ENCODE results near the gene DCUN1D1.
"Not testable (repeated sequence)": the region's sequence is repeated elsewhere in the genome, so short reads cannot be mapped to it uniquely, and the experiment has no call there.

Gene DCUN1D1

DNA sequence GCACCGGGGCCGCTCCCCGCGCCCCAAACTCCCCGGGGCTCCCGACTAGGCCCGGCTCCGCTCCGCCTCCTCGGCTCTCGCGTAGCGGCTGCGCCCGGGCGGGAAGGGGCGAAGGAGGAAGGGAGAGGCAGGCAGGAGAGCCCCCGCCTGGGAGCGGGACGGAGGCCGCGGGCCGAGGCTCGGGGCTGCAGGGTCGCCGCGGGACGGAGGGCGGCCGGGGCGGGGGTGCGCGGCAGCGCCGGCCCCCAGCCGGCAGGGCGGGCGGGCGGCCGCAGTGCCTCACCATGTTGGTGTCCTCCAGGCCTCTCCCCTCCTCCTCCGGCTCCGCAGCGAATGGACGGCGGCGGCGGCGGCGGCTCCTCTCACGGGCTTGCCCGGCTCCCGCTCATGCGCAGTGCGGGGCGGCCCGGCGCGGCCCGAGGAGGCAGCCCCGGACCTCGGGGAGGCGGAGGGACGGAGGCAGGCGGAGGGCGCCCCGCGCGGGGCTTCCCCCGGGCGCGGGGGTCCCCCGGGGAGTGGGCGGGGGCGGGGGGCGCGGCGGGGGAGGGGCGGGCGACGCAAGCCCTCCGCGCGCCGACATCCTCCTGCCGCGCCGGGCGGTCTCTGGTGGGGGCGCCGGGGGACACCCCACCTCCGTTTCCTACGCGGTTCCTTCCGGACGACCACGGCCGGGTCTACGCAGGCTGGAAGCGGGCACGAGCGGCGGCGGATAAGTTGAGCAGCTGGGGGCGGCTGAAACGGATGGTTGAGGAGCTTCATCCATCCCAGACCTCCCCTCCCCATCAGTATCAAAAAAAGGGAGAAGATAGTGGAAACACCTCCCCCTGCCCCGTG lies at the start of gene DCUN1D1:
TSS of gene DCUN1D1 (minus strand) at position 335 of the 834 bp plus-strand sequence. CDS start at position 286, 49 bp downstream.
- FAIRE-seq (no peak), DNase-seq (ENCODE audit: insufficient read length, low spot score) (peak; percentile 98)
- peak; percentile 74 for TF ChIP-seq POLR2A (IDR thresholded peaks at IDR 0.05; ENCODE audit: low read depth, low read length)

DNA sequence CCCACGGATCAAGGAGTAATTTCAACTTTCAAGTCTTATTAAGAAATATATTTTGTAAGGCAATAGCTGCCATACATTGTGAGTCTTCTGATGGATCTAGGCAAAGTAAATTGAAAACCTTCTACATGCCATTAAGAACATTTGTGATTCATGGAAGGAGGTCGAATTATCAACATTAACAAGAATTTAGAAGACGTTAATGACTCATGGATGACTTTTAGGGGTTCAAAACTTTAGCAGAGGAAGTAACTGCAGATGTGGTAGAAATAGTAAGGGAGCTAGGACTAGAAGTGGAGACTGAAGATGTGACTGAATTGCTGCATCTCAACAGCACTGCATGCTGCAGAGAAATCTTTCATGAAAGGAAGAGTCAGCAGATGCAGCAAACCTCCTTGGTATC lies 48.1 kb upstream of the DCUN1D1 start:
- DNase-seq (ENCODE audit: insufficient read length, low spot score) (no peak), FAIRE-seq (no peak)
- TF ChIP-seq POLR2A (IDR thresholded peaks at IDR 0.05; ENCODE audit: low read depth, low read length), result no peak

DNA sequence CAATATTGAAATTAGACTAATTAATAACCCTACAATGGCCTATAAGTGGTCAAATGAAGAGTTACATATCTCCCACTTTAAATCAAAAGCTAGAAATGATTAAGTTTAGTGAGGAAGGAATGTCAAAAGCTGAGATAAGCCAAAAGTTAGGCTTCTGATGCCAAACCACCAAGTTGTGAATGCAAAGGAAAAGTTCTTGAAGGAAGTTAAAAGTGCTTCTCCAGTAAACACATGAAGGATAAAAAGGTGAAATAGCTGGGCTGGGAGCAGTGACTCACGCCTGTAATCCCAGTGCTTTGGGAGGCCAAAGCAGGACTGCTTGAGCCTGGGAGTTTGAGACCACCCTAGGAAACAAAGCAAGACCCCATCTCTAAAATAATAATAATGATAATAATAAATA lies 46.9 kb upstream of the DCUN1D1 start:
- no peak for FAIRE-seq
- TF ChIP-seq POLR2A (IDR thresholded peaks at IDR 0.05; ENCODE audit: low read depth, low read length), result no peak
- no peak for DNase-seq (ENCODE audit: insufficient read length, low spot score)

GRCh38 chr3:183022936-183023516 lies 42.7 kb upstream of the DCUN1D1 start:
- DNase-seq (ENCODE audit: insufficient read length, low spot score) (no peak), FAIRE-seq (no peak)
- no peak for TF ChIP-seq POLR2A (IDR thresholded peaks at IDR 0.05; ENCODE audit: low read depth, low read length)

- no peak for FAIRE-seq
- TF ChIP-seq POLR2A (IDR thresholded peaks at IDR 0.05; ENCODE audit: low read depth, low read length), result no peak
- DNase-seq (ENCODE audit: insufficient read length, low spot score), result no peak
These were observed 38.3 kb upstream of the DCUN1D1 start for GRCh38 chr3:183018421-183019192.

DNA sequence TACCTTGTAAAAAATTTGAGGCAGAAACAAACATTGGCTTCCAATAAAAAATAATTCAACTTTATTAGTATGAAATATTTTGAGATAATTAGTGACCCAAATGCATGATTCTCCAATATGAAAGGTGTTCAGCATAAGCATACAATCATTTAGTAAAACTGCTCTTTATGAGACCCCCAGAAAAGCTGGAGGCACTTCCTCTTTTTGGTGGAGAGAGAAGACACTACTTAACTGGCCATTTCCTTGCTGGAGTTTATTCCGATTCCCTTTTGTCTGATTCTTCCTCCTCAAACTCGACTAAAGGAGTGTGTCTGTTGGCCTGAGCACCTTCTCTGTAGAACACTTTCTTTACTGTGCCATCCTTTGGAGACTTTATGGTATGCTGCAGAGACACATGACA lies 34.8 kb upstream of the DCUN1D1 start:
- DNase-seq (ENCODE audit: insufficient read length, low spot score) (no peak), FAIRE-seq (no peak)
- TF ChIP-seq POLR2A (IDR thresholded peaks at IDR 0.05; ENCODE audit: low read depth, low read length), result no peak

DNA sequence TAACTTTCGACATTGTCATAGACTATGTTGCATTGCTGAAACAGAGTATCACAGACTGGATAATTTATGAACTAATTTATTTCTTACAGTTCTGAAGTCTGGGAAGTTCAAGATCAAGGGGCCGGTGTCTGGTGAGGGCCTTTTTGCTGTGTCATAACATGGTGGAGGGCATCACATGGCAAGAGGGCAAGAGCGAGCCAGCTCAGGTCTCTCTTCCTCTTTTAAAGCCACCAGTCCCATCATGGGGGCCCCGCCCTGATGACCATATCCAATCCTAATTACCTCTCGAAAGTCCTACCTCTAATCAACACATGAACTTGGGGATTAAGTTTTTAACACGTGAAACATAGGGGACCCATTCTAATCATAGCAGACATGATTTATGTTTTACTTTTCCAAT lies 33.5 kb upstream of the DCUN1D1 start:
- TF ChIP-seq POLR2A (IDR thresholded peaks at IDR 0.05; ENCODE audit: low read depth, low read length), result no peak
- FAIRE-seq (no peak), DNase-seq (ENCODE audit: insufficient read length, low spot score) (no peak)

DNA sequence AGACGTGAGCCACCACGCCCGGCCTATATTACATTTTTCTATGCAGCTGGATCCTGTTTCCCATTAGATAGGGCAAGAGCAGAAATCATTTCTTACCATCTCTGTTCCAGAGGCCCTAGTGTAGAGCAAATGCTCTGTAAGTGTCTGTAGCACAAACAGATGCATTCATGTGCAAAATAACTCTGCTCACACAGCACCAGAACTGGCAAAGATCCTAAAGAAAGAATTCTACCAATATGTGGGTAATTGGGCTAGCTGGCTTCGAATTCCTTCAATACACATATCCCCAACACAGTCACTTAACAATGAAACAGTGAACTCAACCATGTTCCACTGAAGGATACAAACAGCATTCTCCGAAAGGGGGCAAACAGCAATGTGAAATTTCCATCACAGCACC lies 32.7 kb upstream of the DCUN1D1 start:
- DNase-seq (ENCODE audit: insufficient read length, low spot score), result no peak
- TF ChIP-seq POLR2A (IDR thresholded peaks at IDR 0.05; ENCODE audit: low read depth, low read length), result no peak
- FAIRE-seq, result no peak

DNA sequence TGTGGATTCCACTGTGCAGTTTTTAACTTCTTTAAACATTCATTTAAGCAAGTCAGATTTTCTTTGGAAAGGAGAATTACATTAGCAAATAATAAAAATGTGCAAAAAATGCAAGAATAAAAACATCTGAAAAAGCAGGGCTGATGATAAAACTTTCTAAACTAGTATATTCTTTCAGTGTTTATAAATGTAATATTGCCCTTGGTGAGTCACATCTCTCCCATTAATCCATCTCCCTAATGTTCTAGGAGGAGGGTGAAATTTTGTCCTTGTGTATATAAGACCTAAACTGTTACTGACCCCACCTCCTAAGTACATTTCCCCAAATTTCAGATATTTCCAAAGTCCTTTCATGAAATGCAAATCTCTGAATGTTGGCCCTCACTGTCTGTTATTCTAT lies 28.5 kb upstream of the DCUN1D1 start:
- no peak for DNase-seq (ENCODE audit: insufficient read length, low spot score)
- TF ChIP-seq POLR2A (IDR thresholded peaks at IDR 0.05; ENCODE audit: low read depth, low read length), result no peak
- FAIRE-seq, result no peak

DNA sequence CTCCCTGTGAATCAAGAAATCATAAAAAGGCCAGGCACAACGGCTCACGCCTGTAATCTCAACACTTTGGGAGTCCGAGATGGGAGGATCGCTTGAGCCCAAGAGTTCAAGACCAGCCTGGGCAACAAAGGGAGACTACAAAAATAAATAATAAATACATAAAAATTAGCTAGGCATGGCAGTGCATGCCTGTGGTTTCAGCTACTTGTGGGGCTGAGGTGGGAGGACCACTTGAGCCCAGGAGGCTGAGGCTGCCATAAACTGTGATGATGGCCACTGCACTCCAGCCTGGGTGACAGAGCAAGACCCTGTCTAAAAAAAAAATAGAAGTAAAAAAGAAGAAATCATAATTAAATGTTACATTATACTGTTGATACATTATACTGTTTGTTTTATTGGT lies 28.0 kb upstream of the DCUN1D1 start:
- DNase-seq (ENCODE audit: insufficient read length, low spot score) (no peak), FAIRE-seq (no peak)

GRCh38 chr3:183006396-183007002 lies 26.2 kb upstream of the DCUN1D1 start:
- no peak for DNase-seq (ENCODE audit: insufficient read length, low spot score)
- TF ChIP-seq POLR2A (IDR thresholded peaks at IDR 0.05; ENCODE audit: low read depth, low read length), result no peak
- no peak for FAIRE-seq

More for the DNA sequence above, 28.0 kb upstream of the DCUN1D1 start:
- TF ChIP-seq POLR2A (IDR thresholded peaks at IDR 0.05; ENCODE audit: low read depth, low read length), result no peak

DNA sequence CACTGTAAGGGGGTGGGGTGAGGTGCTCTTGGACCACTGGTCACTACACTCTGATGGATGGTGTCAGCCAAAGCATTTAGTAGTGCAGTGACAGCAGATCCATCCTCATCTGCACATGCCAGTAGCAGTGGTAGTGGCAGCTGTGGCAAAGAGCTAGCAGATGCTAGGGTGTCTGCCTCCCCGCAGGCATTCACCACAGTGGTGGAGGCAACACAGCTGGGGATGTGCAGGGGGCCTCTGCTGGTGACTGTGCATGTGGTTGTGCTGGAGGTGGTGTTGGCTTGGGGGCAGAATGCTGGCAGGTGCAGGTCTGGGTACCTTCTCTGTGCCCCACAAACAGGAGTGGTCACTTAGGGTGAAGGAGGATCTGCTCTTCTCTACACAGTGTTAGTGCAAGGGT lies 19.4 kb upstream of the DCUN1D1 start:
- DNase-seq (ENCODE audit: insufficient read length, low spot score) (no peak), FAIRE-seq (no peak)
- no peak for TF ChIP-seq POLR2A (IDR thresholded peaks at IDR 0.05; ENCODE audit: low read depth, low read length)

GRCh38 chr3:182993486-182994201 lies 13.3 kb upstream of the DCUN1D1 start:
- not testable (repeated sequence) for FAIRE-seq

More at GRCh38 chr3:182993486-182994201, 13.3 kb upstream of the DCUN1D1 start:
- DNase-seq (ENCODE audit: insufficient read length, low spot score), result not testable (repeated sequence)
